B cell (primary cell): ENCODE results near the gene KIAA0319L.

Experiments used
- CTCF ChIP-seq: fragments of 200-600 bp; IDR thresholded peaks from one replicate; pipeline ENCODE4 v1.8.0; 2022; ENCODE audit warnings: antibody characterized with exemption, mild to moderate bottlenecking
- EZH2 ChIP-seq: IDR thresholded peaks from 2 replicates; pipeline ENCODE4 v1.6.1; 2012; ENCODE audit warnings: borderline replicate concordance, low read depth, mild to moderate bottlenecking, moderate library complexity, low read length; ENCODE audit not compliant: insufficient read depth, poor library complexity, severe bottlenecking

- TF ChIP-seq CTCF (no peak), EZH2 (no peak)
Measured at GRCh38 chr1:35442734-35443133, 114.5 kb downstream of the KIAA0319L start.
